ENCODE measurements around the gene ATP2C2.

GRCh38 chr16:84383106-84383505, 14.8 kb downstream of the ATP2C2 start:
- TF ChIP-seq, protein P1, sequence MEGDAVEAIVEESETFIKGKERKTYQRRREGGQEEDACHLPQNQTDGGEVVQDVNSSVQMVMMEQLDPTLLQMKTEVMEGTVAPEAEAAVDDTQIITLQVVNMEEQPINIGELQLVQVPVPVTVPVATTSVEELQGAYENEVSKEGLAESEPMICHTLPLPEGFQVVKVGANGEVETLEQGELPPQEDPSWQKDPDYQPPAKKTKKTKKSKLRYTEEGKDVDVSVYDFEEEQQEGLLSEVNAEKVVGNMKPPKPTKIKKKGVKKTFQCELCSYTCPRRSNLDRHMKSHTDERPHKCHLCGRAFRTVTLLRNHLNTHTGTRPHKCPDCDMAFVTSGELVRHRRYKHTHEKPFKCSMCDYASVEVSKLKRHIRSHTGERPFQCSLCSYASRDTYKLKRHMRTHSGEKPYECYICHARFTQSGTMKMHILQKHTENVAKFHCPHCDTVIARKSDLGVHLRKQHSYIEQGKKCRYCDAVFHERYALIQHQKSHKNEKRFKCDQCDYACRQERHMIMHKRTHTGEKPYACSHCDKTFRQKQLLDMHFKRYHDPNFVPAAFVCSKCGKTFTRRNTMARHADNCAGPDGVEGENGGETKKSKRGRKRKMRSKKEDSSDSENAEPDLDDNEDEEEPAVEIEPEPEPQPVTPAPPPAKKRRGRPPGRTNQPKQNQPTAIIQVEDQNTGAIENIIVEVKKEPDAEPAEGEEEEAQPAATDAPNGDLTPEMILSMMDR (IDR thresholded peaks at IDR 0.05): no peak
- TF ChIP-seq, protein P2, sequence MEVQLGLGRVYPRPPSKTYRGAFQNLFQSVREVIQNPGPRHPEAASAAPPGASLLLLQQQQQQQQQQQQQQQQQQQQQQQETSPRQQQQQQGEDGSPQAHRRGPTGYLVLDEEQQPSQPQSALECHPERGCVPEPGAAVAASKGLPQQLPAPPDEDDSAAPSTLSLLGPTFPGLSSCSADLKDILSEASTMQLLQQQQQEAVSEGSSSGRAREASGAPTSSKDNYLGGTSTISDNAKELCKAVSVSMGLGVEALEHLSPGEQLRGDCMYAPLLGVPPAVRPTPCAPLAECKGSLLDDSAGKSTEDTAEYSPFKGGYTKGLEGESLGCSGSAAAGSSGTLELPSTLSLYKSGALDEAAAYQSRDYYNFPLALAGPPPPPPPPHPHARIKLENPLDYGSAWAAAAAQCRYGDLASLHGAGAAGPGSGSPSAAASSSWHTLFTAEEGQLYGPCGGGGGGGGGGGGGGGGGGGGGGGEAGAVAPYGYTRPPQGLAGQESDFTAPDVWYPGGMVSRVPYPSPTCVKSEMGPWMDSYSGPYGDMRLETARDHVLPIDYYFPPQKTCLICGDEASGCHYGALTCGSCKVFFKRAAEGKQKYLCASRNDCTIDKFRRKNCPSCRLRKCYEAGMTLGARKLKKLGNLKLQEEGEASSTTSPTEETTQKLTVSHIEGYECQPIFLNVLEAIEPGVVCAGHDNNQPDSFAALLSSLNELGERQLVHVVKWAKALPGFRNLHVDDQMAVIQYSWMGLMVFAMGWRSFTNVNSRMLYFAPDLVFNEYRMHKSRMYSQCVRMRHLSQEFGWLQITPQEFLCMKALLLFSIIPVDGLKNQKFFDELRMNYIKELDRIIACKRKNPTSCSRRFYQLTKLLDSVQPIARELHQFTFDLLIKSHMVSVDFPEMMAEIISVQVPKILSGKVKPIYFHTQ (CRISPR knock-in tag; IDR thresholded peaks at IDR 0.05): no peak
- TF ChIP-seq TEAD4 (CRISPR knock-in tag; IDR thresholded peaks at IDR 0.05) (no peak), NR3C1 (CRISPR knock-in tag; conservative IDR thresholded peaks at IDR 0.05; ENCODE audit: low read depth) (no peak), NR2C2 (CRISPR knock-in tag; IDR thresholded peaks at IDR 0.05) (no peak), ETV6 (CRISPR knock-in tag; IDR thresholded peaks at IDR 0.05) (no peak), SMAD3 (CRISPR knock-in tag; IDR thresholded peaks at IDR 0.05; ENCODE audit: borderline replicate concordance) (no peak), FOXK1 (CRISPR knock-in tag; IDR thresholded peaks at IDR 0.05) (no peak), E2F1 (CRISPR knock-in tag; IDR thresholded peaks at IDR 0.05) (no peak), ZNF263 (CRISPR knock-in tag; IDR thresholded peaks at IDR 0.05; ENCODE audit: low read depth) (no peak), SOX15 (CRISPR knock-in tag; IDR thresholded peaks at IDR 0.05) (no peak), ESRRA (CRISPR knock-in tag; IDR thresholded peaks at IDR 0.05; ENCODE audit: borderline replicate concordance) (no peak), IRF1 (CRISPR knock-in tag; IDR thresholded peaks at IDR 0.05) (no peak)
- TF ChIP-seq, protein P3, sequence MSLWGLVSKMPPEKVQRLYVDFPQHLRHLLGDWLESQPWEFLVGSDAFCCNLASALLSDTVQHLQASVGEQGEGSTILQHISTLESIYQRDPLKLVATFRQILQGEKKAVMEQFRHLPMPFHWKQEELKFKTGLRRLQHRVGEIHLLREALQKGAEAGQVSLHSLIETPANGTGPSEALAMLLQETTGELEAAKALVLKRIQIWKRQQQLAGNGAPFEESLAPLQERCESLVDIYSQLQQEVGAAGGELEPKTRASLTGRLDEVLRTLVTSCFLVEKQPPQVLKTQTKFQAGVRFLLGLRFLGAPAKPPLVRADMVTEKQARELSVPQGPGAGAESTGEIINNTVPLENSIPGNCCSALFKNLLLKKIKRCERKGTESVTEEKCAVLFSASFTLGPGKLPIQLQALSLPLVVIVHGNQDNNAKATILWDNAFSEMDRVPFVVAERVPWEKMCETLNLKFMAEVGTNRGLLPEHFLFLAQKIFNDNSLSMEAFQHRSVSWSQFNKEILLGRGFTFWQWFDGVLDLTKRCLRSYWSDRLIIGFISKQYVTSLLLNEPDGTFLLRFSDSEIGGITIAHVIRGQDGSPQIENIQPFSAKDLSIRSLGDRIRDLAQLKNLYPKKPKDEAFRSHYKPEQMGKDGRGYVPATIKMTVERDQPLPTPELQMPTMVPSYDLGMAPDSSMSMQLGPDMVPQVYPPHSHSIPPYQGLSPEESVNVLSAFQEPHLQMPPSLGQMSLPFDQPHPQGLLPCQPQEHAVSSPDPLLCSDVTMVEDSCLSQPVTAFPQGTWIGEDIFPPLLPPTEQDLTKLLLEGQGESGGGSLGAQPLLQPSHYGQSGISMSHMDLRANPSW (CRISPR knock-in tag; conservative IDR thresholded peaks at IDR 0.05; ENCODE audit: low read depth): no peak

Measured in WTC11 (cell line).